Calu3 (cell line): ENCODE data around the gene ZNF263. TPM values are rescaled to one million over a fixed set of nuclear protein-coding genes. Genes with fewer than 3 reads are reported as not detected.

ENCODE experiments used
- BruUV-seq: library from RNA; stranded (reverse); fragments of 400-500 nt; replicated peaks from 2 replicates; lab custom pipeline; 2021; lab: Mats Ljungman, UMichigan
- CTCF ChIA-PET: fragments of 300-600 bp; sonication (Branson Sonifier 250); formaldehyde crosslinking; loops from one replicate; lab custom pipeline; 2022; ENCODE audit warnings: antibody characterized with exemption; lab: Charles Lee
- DNase-seq: peaks from one replicate; pipeline ENCODE4 v3.0.0; 2022
- H3K27ac Mint-ChIP-seq: one replicate; pipeline ENCODE4 v1.8.0; 2022; ENCODE audit warnings: mixed read lengths; ENCODE audit not compliant: unreplicated experiment
- H3K27me3 Mint-ChIP-seq: one replicate; pipeline ENCODE4 v1.8.0; 2022; ENCODE audit warnings: mixed read lengths; ENCODE audit not compliant: unreplicated experiment
- H3K36me3 Mint-ChIP-seq: one replicate; pipeline ENCODE4 v1.8.0; 2022; ENCODE audit warnings: mild to moderate bottlenecking, moderate library complexity, mixed read lengths; ENCODE audit not compliant: insufficient read depth, unreplicated experiment
- H3K4me1 Mint-ChIP-seq: one replicate; pipeline ENCODE4 v1.8.0; 2022; ENCODE audit warnings: mild to moderate bottlenecking, low read depth, mixed read lengths; ENCODE audit not compliant: unreplicated experiment
- H3K4me3 Mint-ChIP-seq: one replicate; pipeline ENCODE4 v1.8.0; 2022; ENCODE audit warnings: mild to moderate bottlenecking, low read depth, moderate library complexity, mixed read lengths; ENCODE audit not compliant: unreplicated experiment
- H3K9me3 Mint-ChIP-seq: one replicate; pipeline ENCODE4 v1.8.0; 2022; ENCODE audit warnings: low read depth, mixed read lengths; ENCODE audit not compliant: unreplicated experiment
- CTCF ChIP-seq: fragments of 200-600 bp; IDR thresholded peaks from one replicate; pipeline ENCODE4 v1.8.0; 2022; ENCODE audit warnings: antibody characterized with exemption; ENCODE audit not compliant: unreplicated experiment
- intact Hi-C: fragments of 100-400 bp; cut with micrococcal nuclease; formaldehyde crosslinking; loops from one replicate; pipeline ENCODE4 v1.10.0; 2022; ENCODE audit not compliant: unreplicated experiment
- total RNA-seq: library from RNA; stranded (reverse); gene quantifications from 2 replicates; pipeline ENCODE4 v1.2.3, GENCODE V29; 2022

The ZNF263 gene
- total RNA-seq, 1 experiment from 2014 or later: 46.9 TPM

GRCh38 chr16:3283543-3284447 lies 504 bp downstream of the ZNF263 start:
- Mint-ChIP-seq H3K4me3 (peak overlapping the region; percentile 90), H3K27me3 (peaks cover 2% of the 10 kb centered on the region), H3K9me3 (no peaks in the 10 kb centered on the region), H3K4me1 (peaks cover 10% of the 10 kb centered on the region), H3K27ac (peak overlapping the region; percentile 95), H3K36me3 (peaks cover 67% of the 10 kb centered on the region)
- no peak for TF ChIP-seq CTCF
- CTCF ChIA-PET: interaction anchor here (1.3 kb wide), 2 partner anchors 17 to 40 kb away, joined by 5 read pairs; no protein-coding TSS in a partner anchor
- DNase-seq: no peak
- intact Hi-C loops: loop anchor here (10.0 kb wide), 1 partner anchor 221 kb away; the partner anchor contains the start of gene CLUAP1
- TSS peak; percentile 33 for BruUV-seq

- no peak for TF ChIP-seq CTCF
- intact Hi-C loops: loop anchor here (10.0 kb wide), 1 partner anchor 220 kb away; the partner anchor contains the start of gene CLUAP1
- Mint-ChIP-seq H3K9me3 (no peaks in the 10 kb centered on the region), H3K4me1 (peaks cover 10% of the 10 kb centered on the region), H3K27ac (no peak overlapping the region), H3K27me3 (no peaks in the 10 kb centered on the region), H3K4me3 (peak overlapping the region; percentile 90), H3K36me3 (peaks cover 80% of the 10 kb centered on the region)
- DNase-seq: no peak
- no TSS peak for BruUV-seq
- CTCF ChIA-PET: no interaction called here
Measured at GRCh38 chr16:3285131-3285530, 1.8 kb downstream of the ZNF263 start.

GRCh38 chr16:3289998-3290673 lies 6.8 kb downstream of the ZNF263 start:
- CTCF ChIA-PET: no interaction called here
- no TSS peak for BruUV-seq

More at GRCh38 chr16:3289998-3290673, 6.8 kb downstream of the ZNF263 start:
- Mint-ChIP-seq H3K36me3 (peaks cover 88% of the 10 kb centered on the region), H3K4me3 (peak overlapping the region; percentile 12), H3K27me3 (no peaks in the 10 kb centered on the region), H3K27ac (no peak overlapping the region), H3K4me1 (no peaks in the 10 kb centered on the region), H3K9me3 (peaks cover 10% of the 10 kb centered on the region)
- DNase-seq: no peak
- TF ChIP-seq CTCF: no peak
- intact Hi-C loops: loop anchor here (10.0 kb wide), 1 partner anchor 215 kb away; the partner anchor contains the start of gene CLUAP1
